ENCODE measurements around the gene FBXO46.
"Not testable (repeated sequence)": the region's sequence is repeated elsewhere in the genome, so short reads cannot be mapped to it uniquely, and the experiment has no call there.

The FBXO46 gene

GRCh38 chr19:45766296-45766868 lies 35.7 kb upstream of the FBXO46 start:
- no peak for DNase-seq (ENCODE audit: low read depth)

- no peak for DNase-seq (ENCODE audit: low read depth)
These were observed 35.1 kb upstream of the FBXO46 start for GRCh38 chr19:45765702-45766295.

GRCh38 chr19:45764945-45765701 lies 34.4 kb upstream of the FBXO46 start:
- no peak for DNase-seq (ENCODE audit: low read depth)

- no peak for DNase-seq (ENCODE audit: low read depth)
These were observed 33.8 kb upstream of the FBXO46 start for GRCh38 chr19:45764475-45764874.

- no peak for DNase-seq (ENCODE audit: low read depth)
These were observed 33.1 kb upstream of the FBXO46 start for GRCh38 chr19:45763691-45764294.

DNA sequence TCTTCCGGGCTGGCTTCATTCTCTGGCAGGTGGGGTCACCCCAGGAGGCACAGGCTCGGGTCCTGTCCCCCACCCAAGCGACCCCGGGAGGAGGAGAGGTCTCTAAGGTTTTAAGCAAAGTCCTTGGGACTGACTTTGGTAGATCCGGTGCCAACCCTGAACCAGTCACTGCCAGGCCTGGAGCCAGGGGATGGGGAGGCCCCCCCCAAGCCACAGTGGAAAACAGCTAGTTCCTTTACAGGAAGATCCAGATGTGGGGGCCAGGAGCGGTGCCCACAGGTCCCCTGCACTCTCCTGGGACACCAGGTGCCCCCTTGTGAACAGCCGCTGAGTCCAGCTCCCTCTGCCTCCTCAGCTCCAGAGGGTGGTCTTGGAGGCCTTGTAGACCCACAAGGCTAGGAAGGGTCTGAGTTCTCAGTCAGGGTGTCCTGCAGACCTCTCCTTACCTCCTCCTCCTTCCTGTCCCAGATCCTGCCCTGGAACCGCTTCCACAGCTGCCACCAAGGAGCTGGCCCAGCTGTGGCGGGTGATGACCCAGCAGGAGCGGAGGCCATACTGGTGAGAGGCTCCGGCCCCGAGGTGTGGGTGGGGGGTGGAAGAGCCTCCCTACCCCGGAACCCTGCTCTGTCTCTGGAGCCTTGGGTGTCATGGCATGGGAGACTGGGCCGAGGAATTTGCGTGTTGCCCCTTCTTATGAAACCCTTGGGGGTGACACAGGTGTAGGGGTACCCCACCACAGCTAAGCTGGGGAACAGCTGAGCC lies 32.4 kb upstream of the FBXO46 start:
- no peak for DNase-seq (ENCODE audit: low read depth)

DNA sequence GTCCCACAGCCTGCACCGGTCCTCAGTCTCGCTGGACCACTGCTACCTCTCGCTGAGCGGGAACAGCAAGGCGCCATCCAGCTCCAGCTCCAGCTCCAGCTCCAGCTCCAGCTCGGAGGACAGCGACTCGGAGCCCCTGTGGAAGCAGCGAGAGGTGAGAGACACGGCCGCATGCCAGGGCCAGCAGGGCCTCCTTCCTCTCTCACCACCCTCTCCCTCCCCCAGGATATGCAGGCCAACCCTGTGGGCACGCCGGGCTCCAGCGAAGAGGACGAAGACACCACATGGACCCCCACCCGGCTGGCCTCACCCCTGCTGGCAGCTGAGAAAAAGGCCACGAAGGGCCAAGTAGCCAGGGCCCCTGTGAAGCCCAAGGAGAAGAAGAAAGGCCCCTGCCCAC lies 31.0 kb upstream of the FBXO46 start:
- DNase-seq (ENCODE audit: low read depth) = no peak

DNA sequence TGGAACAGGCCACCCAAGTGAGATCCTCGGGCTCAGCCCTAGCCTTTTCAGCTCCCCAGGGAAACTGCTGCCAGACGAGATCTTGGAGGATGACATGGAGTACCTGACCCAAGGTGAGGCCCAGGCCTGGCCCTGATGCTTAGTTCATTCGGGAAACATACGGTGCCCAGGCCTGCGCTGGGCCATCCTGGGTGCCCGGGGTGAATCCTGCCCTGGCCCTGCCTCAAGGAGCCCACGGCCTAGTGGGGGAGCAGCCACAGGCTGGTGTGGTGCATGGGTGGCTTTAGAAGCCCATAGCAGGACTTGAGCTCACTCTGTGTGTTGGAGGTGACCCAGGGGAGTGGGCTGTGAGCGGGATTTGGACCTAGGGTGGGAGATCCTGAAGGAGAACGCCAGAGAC lies 28.2 kb upstream of the FBXO46 start:
- DNase-seq (ENCODE audit: low read depth) = no peak

- no peak for DNase-seq (ENCODE audit: low read depth)
These were observed 27.0 kb upstream of the FBXO46 start for GRCh38 chr19:45757695-45758094.

- no peak for DNase-seq (ENCODE audit: low read depth)
These were observed 23.6 kb upstream of the FBXO46 start for GRCh38 chr19:45754323-45754722.

DNA sequence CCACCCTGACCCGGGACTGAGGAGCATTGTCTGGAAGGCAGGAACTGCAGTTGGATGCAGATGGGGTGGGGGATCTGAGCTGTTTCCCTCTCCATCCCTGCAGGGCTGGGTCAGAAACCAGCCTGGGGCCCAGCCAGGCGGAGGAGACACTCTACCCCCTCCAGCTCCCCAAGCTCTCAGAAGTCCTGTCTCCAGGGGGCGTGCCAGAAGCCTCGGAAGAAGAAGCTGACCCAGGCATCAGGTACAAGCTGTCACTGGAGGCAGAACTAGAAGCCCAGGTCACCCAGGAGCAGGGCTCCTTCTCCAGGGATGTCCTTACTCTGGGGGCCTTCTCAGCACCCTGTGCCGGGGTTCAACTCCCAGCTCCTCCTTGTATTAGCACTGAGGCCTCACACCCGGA lies 22.9 kb upstream of the FBXO46 start:
- DNase-seq (ENCODE audit: low read depth) = no peak

DNA sequence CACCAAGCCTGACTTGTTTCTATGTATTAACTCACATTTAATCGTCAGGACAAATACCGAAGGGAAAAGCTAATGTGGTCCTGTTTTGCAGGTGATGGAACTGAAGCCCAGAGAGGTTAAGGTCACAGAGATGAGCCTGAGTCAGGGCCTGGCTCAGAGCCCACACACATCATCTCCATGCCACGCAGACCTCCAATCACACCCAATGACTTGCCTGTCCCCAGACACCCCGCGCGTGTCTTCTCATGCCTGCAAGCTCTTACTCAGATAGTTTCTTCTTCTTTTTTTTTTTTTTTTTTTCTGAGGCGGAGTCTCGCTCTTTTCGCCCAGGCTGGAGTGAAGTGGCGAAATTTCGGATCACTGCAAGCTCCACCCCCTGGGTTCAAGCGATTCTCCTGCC lies 21.9 kb upstream of the FBXO46 start:
- no peak for DNase-seq (ENCODE audit: low read depth)

- DNase-seq (ENCODE audit: low read depth) = not testable (repeated sequence)
These were observed 20.8 kb upstream of the FBXO46 start for GRCh38 chr19:45751483-45751882.

- no peak for DNase-seq (ENCODE audit: low read depth)
These were observed 16.8 kb upstream of the FBXO46 start for GRCh38 chr19:45747513-45747912.

GRCh38 chr19:45746866-45747265 lies 16.2 kb upstream of the FBXO46 start:
- no peak for DNase-seq (ENCODE audit: low read depth)

DNA sequence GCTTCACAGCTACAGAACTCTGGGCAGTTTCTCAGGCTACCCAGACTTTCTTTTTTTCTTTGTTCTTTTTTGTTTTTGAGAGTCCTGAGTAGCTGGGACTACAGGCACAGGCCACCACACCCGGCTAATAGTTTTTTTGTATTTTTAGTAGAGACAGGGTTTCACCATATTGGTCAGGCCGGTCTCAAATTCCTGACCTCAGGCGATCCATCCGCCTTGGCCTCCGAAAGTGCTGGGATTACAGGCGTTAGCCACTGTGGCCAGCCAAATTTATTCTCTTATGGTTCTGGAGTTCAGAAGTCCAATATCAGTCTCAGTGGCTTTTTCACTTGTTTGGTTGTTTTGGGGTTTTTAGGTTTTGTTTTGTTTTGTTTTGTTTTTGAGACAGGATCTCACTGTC lies 14.9 kb upstream of the FBXO46 start:
- no peak for DNase-seq (ENCODE audit: low read depth)

GRCh38 chr19:45742969-45743368 lies 12.3 kb upstream of the FBXO46 start:
- DNase-seq (ENCODE audit: low read depth) = no peak

DNA sequence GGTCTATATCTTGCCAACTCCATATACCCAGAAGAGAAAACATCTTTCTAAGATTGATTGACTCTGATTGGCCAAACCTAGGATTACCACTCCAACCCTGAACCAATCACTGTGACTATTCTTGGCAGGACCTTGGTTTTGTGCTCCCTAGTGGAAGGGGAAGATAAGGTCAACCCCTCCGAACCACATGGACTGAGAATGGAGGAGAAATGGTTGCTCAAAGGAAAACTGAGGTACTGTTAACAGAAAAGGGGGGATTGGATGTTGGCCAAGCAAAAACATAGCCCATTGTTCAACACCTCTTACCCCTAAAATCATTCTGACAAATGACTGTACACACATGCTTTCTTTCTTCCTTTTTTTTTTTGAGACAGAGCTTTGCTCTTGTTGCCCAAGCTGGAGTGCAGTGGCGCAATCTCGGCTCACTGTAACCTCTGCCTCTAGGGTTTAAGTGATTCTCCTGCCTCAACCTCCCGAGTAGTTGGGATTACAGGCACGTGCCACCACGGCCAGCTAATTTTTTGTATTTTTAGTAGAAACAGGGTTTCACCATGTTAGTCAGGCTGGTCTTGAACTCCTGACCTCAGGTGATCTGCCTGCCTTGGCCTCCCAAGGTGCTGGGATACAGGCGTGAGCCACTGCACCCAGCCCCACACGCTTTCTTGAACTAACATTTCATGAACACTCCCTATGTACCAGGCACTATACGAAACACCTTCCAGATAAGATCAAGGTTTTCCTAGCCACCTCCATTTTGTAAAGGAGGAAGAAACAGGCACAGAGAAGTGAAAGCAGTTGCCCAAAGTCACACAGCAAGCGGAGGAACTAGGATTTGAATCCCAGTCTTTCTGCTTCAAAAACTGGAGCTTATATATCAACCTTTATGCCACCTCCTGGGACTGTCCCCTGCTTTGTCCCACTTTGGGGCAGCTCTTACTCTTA lies 9.1 kb upstream of the FBXO46 start:
- no peak for DNase-seq (ENCODE audit: low read depth)

DNA sequence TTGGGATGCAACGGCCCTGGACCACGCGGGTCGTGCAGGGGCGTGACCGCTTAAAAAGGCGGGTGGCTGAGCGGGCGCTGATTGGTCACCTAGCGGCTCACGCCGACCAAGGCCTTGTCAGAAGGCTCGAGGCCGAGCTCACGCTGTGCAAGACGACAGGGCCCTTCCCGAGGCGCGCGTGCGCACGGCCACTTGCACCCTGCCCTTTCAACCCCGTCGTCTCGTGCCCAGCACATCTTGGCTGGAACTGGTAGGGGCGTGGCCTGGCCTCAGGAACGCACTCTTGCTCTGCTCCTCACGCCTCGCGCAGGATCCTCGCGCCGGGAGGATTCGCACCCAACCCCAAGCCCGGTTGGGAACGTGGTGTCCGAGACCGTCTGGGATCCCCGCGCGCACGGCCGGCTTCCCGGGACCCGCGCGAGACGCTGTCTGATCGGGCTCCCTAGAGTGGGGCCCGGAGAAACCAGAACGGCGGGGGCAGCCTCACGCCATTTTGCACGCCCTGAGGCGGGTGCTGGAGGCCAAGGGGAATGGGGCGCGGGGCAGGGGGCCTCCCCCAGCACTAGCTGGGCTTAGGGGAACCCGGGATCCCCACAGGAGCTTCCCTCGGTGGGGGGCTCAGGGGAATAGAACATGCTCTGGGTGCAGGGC lies 2.6 kb upstream of the FBXO46 start, which contains the start of gene MEIOSIN:
Gene MEIOSIN, plus strand, starts transcription at position 280 of the 651 bp plus-strand sequence. CDS start 1,938 bp downstream, outside the sequence.
- no peak for DNase-seq (ENCODE audit: low read depth)

- no peak for DNase-seq (ENCODE audit: low read depth)
These were observed 851 bp downstream of the FBXO46 start for GRCh38 chr19:45729800-45730290.
